ENCODE results near the gene TMEM255A. TPM values are rescaled to one million over a fixed set of nuclear protein-coding genes. Genes with fewer than 3 reads are reported as not detected.

Gene TMEM255A
- polyA plus RNA-seq, 1 of the 3 experiments (the other 2 are of a cell fraction) = 0.08 TPM

- peak overlapping the region; percentile 57; the same call in 1 of the 2 replicates for H3K4me2 ChIP-seq
- peaks cover 78% of the 10 kb centered on the region for H3K27me3 ChIP-seq (ENCODE audit: insufficient read depth)
- H3K79me2 ChIP-seq (ENCODE audit: insufficient read depth) = no peaks in the 10 kb centered on the region
- no peak overlapping the region for H2AFZ ChIP-seq (ENCODE audit: low read depth)
- peaks cover 0 to 8% of the 10 kb centered on the region in 2 experiments; a peak in 1 of 4 replicates for H3K4me1 ChIP-seq (ENCODE audit: control insufficient read depth in 1 of 2, insufficient read depth in 2 of 2, low read depth in 1 of 2, low read length in 1 of 2)
- WGBS (ENCODE audit: low lambda C conversion rate) = 9% methylated on average over 32 of the region's 32 CpGs
- H3K4me3 ChIP-seq (ENCODE audit: low read depth in 2 of 2, low read length in 1 of 2) = peak overlapping the region; percentile 9 to 24; a peak in 2 of 4 replicates
- H3K9ac ChIP-seq = no peak overlapping the region
- H3K9me3 ChIP-seq = no peaks in the 10 kb centered on the region
- H4K20me1 ChIP-seq (ENCODE audit: insufficient read depth) = no peaks in the 10 kb centered on the region
- CTCF ChIA-PET = interaction anchor here (1.1 to 1.7 kb wide), 5 partner anchors 8 to 140 kb away, joined by 3 to 6 read pairs (median 5); partner anchors contain the start of gene ZBTB33
- no peaks in the 10 kb centered on the region for H3K36me3 ChIP-seq (replicated peaks in 1 of 2; ENCODE audit: control insufficient read depth in 1 of 2, insufficient read depth in 2 of 2, low read length in 1 of 2)
- no peaks in the 10 kb centered on the region for H3F3A ChIP-seq (replicated peaks; ENCODE audit: insufficient read depth)
- TF ChIP-seq IRF3 (IDR thresholded peaks at IDR 0.05; ENCODE audit: low read depth, low read length) (no peak), FOXJ3 (CRISPR knock-in tag; IDR thresholded peaks at IDR 0.05) (no peak), TAF1 (IDR thresholded peaks at IDR 0.05; ENCODE audit: borderline replicate concordance, low read depth, low read length) (no peak), TEAD4 (IDR thresholded peaks at IDR 0.05; ENCODE audit: borderline replicate concordance, insufficient read depth) (no peak), RCOR1 (IDR thresholded peaks at IDR 0.05; ENCODE audit: low read length) (no peak), MXI1 (IDR thresholded peaks at IDR 0.05; ENCODE audit: low read depth, low read length) (no peak)
- no peaks in the 10 kb centered on the region for H3K9me2 ChIP-seq
- peak; percentile 22 for DNase-seq
- H3K27ac ChIP-seq (ENCODE audit: low read depth in 2 of 2, low read length in 1 of 2) = no peak overlapping the region
- POLR2A ChIA-PET = interaction anchor here (1.5 kb wide), 1 partner anchor 158 kb away, joined by 3 read pairs; the partner anchor contains the start of gene LAMP2
Observed at GRCh38 chrX:120309873-120310705, 1.2 kb downstream of the TMEM255A start.

- H3K4me1 ChIP-seq (ENCODE audit: control insufficient read depth in 1 of 2, insufficient read depth in 2 of 2, low read depth in 1 of 2, low read length in 1 of 2) = peaks cover 0 to 8% of the 10 kb centered on the region in 2 experiments; a peak in 1 of 4 replicates
- H2AFZ ChIP-seq (ENCODE audit: low read depth) = no peak overlapping the region
- no peaks in the 10 kb centered on the region for H3K36me3 ChIP-seq (replicated peaks in 1 of 2; ENCODE audit: control insufficient read depth in 1 of 2, insufficient read depth in 2 of 2, low read length in 1 of 2)
- H3K27ac ChIP-seq (ENCODE audit: low read depth in 2 of 2, low read length in 1 of 2) = no peak overlapping the region
- H3K9me3 ChIP-seq = no peaks in the 10 kb centered on the region
- ChIA-PET POLR2A (interaction anchor here (1.5 kb wide), 1 partner anchor 159 kb away, joined by 3 read pairs; the partner anchor contains the start of gene LAMP2), CTCF (interaction anchor here (0.7 to 1.7 kb wide), 9 partner anchors 9 to 141 kb away, joined by 3 to 6 read pairs (median 4); partner anchors contain the start of gene ZBTB33)
- peaks cover 78% of the 10 kb centered on the region for H3K27me3 ChIP-seq (ENCODE audit: insufficient read depth)
- no peaks in the 10 kb centered on the region for H3F3A ChIP-seq (replicated peaks; ENCODE audit: insufficient read depth)
- TF ChIP-seq CTCF (IDR thresholded peaks at IDR 0.05) (peak; percentile 22; the same call in 1 of the 2 replicates), RAD21 (IDR thresholded peaks at IDR 0.05; ENCODE audit: low read length) (0 out of 2 replicates have a peak, but pooled peaks have one; percentile 7), MEF2A (IDR thresholded peaks at IDR 0.05; ENCODE audit: borderline replicate concordance, low read depth) (no peak), IRF3 (IDR thresholded peaks at IDR 0.05; ENCODE audit: low read depth, low read length) (no peak), SMC3 (IDR thresholded peaks at IDR 0.05; ENCODE audit: low read depth, low read length) (no peak), CHD2 (IDR thresholded peaks at IDR 0.05; ENCODE audit: low read length, partially characterized antibody) (peak; percentile 51), USF1 (IDR thresholded peaks at IDR 0.05; ENCODE audit: borderline replicate concordance, low read depth) (no peak), GABPA (IDR thresholded peaks at IDR 0.05; ENCODE audit: low read depth) (no peak), MXI1 (IDR thresholded peaks at IDR 0.05; ENCODE audit: low read depth, low read length) (no peak)
- 23% methylated on average over 22 of the region's 52 CpGs for WGBS (ENCODE audit: low lambda C conversion rate)
- no peaks in the 10 kb centered on the region for H3K9me2 ChIP-seq
- H3K79me2 ChIP-seq (ENCODE audit: insufficient read depth) = no peaks in the 10 kb centered on the region
- H3K4me3 ChIP-seq (ENCODE audit: low read depth in 2 of 2, low read length in 1 of 2) = peak overlapping the region in 1 of 2 experiments; percentile 7; a peak in 1 of 4 replicates
- no peaks in the 10 kb centered on the region for H4K20me1 ChIP-seq (ENCODE audit: insufficient read depth)
- H3K4me2 ChIP-seq = 0 out of 2 replicates have a peak overlapping the region, but pooled peaks have one; percentile 57
- peak; percentile 54 for DNase-seq
- H3K9ac ChIP-seq = no peak overlapping the region
Observed at GRCh38 chrX:120308959-120309872, 2.0 kb downstream of the TMEM255A start.
